WTC11 (cell line): ENCODE measurements around the gene MYORG.

Source experiments
- CTCF ChIP-seq: fragments of 200-600 bp; IDR thresholded peaks from 2 replicates; pipeline ENCODE4 v1.8.0; 2022; ENCODE audit warnings: antibody characterized with exemption
- SMAD3 ChIP-seq: sonication (generic); formaldehyde crosslinking; IDR thresholded peaks from 2 replicates; pipeline ENCODE4 v1.8.0; 2022; ENCODE audit warnings: missing genetic modification reagents, mild to moderate bottlenecking, borderline replicate concordance

- TF ChIP-seq CTCF (no peak), SMAD3 (CRISPR knock-in tag) (no peak)
Observed at GRCh38 chr9:34321451-34321850, 55.2 kb downstream of the MYORG start.
